ENCODE measurements around the gene ARL1. TPM values are rescaled to one million over a fixed set of nuclear protein-coding genes. Genes with fewer than 3 reads are reported as not detected.

Gene ARL1
- total RNA-seq, 2 donors from 2014 or later = 40.3 to 46.4 TPM

DNA sequence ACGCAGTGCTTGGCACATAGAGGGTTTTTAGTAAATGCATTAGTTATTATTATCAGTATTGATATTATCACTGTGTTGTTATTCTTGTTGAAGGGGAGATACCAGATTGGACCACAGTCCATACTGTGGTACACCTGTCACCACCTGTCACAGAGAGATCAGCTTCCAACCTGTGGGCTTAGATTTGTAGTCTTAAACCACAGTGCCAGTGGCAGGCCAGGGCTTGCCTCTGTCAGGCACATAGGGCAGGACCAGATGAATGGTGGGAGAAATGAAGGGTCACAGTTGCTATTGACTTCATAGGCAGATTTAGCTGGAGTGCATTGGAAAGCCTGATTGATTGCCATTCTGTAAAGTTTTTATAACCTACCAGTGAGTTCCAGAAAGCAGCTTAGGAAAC, 35.1 kb downstream of the ARL1 start:
- no peak for ATAC-seq (replicated peaks)
- Mint-ChIP-seq H3K9me3 (no peaks in the 10 kb centered on the region), H3K4me1 (peaks cover 5% of the 10 kb centered on the region), H3K27me3 (no peaks in the 10 kb centered on the region), H3K4me3 (no peak overlapping the region), H3K27ac (peak overlapping the region; percentile 15), H3K36me3 (ENCODE audit: low read depth) (peaks cover 100% of the 10 kb centered on the region)

GRCh38 chr12:101368016-101368415, 39.6 kb downstream of the ARL1 start:
- no peak for ATAC-seq (replicated peaks)
- no peaks in the 10 kb centered on the region for H3K4me1 Mint-ChIP-seq
- peaks cover 100% of the 10 kb centered on the region for H3K36me3 Mint-ChIP-seq (ENCODE audit: low read depth)
- H3K27ac Mint-ChIP-seq = no peak overlapping the region
- H3K27me3 Mint-ChIP-seq = no peaks in the 10 kb centered on the region
- H3K4me3 Mint-ChIP-seq = no peak overlapping the region
- H3K9me3 Mint-ChIP-seq = no peaks in the 10 kb centered on the region

DNA sequence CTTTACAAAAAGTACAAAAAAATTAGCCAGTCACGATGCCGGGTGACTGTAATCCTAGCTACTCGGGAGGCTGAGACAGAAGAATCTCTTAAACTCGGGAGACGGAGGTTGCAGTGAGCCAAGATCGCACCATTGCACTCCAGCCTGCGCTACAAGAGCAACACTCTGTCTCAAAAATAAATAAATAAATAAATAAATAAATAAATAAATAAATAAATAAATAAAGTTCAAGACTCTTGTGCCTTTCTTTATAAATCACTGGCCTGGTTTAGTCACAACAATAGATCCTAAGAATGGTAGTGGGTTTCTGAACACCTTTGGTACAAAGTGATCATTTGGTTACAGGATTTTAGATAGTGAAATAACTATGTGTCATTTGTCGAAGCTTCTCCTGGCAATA, 46.1 kb downstream of the ARL1 start:
- Mint-ChIP-seq H3K4me1 (no peaks in the 10 kb centered on the region), H3K36me3 (ENCODE audit: low read depth) (peaks cover 96% of the 10 kb centered on the region), H3K27ac (no peak overlapping the region), H3K4me3 (no peak overlapping the region), H3K9me3 (no peaks in the 10 kb centered on the region), H3K27me3 (no peaks in the 10 kb centered on the region)
- ATAC-seq (replicated peaks) = no peak

DNA sequence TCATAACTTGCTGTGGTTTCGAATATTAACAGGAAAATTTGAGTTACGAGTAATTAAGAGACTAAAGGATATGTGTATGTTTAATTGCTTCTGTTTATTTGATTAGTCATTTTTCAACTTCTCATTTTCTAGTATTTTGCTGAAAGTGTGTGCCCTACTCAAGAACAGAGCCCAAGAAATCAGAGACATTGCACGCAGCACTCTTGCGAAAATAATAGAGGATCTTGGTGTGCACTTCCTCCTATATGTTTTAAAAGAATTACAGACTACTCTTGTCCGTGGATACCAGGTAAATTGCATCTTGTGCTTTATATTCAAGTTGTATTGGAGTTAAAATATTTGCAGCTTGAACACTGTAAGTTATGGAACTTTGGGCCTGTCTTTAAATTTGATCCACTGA, 50.8 kb downstream of the ARL1 start:
- Mint-ChIP-seq H3K36me3 (ENCODE audit: low read depth) (peaks cover 99% of the 10 kb centered on the region), H3K4me3 (no peak overlapping the region), H3K27me3 (no peaks in the 10 kb centered on the region), H3K4me1 (no peaks in the 10 kb centered on the region), H3K9me3 (no peaks in the 10 kb centered on the region), H3K27ac (no peak overlapping the region)
- ATAC-seq (replicated peaks) = no peak

- Mint-ChIP-seq H3K27ac (no peak overlapping the region), H3K9me3 (no peaks in the 10 kb centered on the region), H3K27me3 (no peaks in the 10 kb centered on the region), H3K4me1 (no peaks in the 10 kb centered on the region), H3K4me3 (no peak overlapping the region), H3K36me3 (ENCODE audit: low read depth) (peaks cover 99% of the 10 kb centered on the region)
- no peak for ATAC-seq (replicated peaks)
Observed at GRCh38 chr12:101351682-101352081, 55.9 kb downstream of the ARL1 start.

- no peaks in the 10 kb centered on the region for H3K9me3 Mint-ChIP-seq
- H3K36me3 Mint-ChIP-seq (ENCODE audit: low read depth) = peaks cover 94% of the 10 kb centered on the region
- no peak for ATAC-seq (replicated peaks)
- H3K4me3 Mint-ChIP-seq = no peak overlapping the region
- H3K27ac Mint-ChIP-seq = no peak overlapping the region
- H3K4me1 Mint-ChIP-seq = no peaks in the 10 kb centered on the region
- no peaks in the 10 kb centered on the region for H3K27me3 Mint-ChIP-seq
Observed at GRCh38 chr12:101343893-101344292, 63.7 kb downstream of the ARL1 start.

Other genes starting within 250 kb of the ARL1 start
- gene SLC5A8, start 197.5 kb downstream of the ARL1 start, total RNA-seq = not detected
- gene UTP20, start 127.7 kb downstream of the ARL1 start, total RNA-seq = 10 to 100 TPM; 15.7 to 38.3 TPM
- not detected for gene SPIC, start 67.6 kb upstream of the ARL1 start, total RNA-seq
- gene MYBPC1, start 187.2 kb upstream of the ARL1 start, total RNA-seq = not detected